GM12878 (cell line): Measurements from ENCODE around the gene CNTNAP2.

Source experiments
- BMI1 ChIP-seq: fragments of 450-650 bp; IDR thresholded peaks from 2 replicates; pipeline ENCODE4 v1.6.1; 2016; ENCODE audit warnings: mild to moderate bottlenecking, moderate library complexity, borderline replicate concordance
- JUND ChIP-seq: IDR thresholded peaks from 2 replicates; pipeline ENCODE4 v1.6.1; 2012; ENCODE audit warnings: low read depth, mild to moderate bottlenecking, low read length, improper control_type of control experiment, moderate library complexity
- POLR2A ChIP-seq: IDR thresholded peaks from 2 replicates; pipeline ENCODE4 v1.6.1; 2011; ENCODE audit warnings: low read depth, mild to moderate bottlenecking, low read length
- POLR2AphosphoS2 ChIP-seq: IDR thresholded peaks from 2 replicates; pipeline ENCODE4 v1.6.1; 2011; ENCODE audit warnings: low read depth, mild to moderate bottlenecking, low read length, improper control_type of control experiment, moderate library complexity
- SIX5 ChIP-seq: IDR thresholded peaks from 2 replicates; pipeline ENCODE4 v1.6.1; 2011; ENCODE audit warnings: mild to moderate bottlenecking, low read depth, low read length, moderate library complexity; ENCODE audit not compliant: severe bottlenecking
- TAF1 ChIP-seq: IDR thresholded peaks from 2 replicates; pipeline ENCODE4 v1.6.1; 2011; ENCODE audit warnings: mild to moderate bottlenecking, low read depth, low read length, borderline replicate concordance
- ZNF274 ChIP-seq: IDR thresholded peaks from one replicate; pipeline ENCODE4 v1.8.0; 2011; ENCODE audit not compliant: insufficient read length, insufficient read depth
- ZNF384 ChIP-seq: IDR thresholded peaks from 2 replicates; pipeline ENCODE4 v1.6.1; 2012; ENCODE audit warnings: low read depth, mild to moderate bottlenecking, low read length, improper control_type of control experiment, borderline replicate concordance
- TF ChIP-seq, protein P1 (sequence below), 3 experiments: IDR thresholded peaks in 2 of 3; conservative IDR thresholded peaks in 1 of 3; 2 replicates each; pipeline ENCODE4 v1.5.1; 2011; ENCODE audit warnings: low read depth in 3 of 3, low read length in 3 of 3, mild to moderate bottlenecking in 3 of 3, control low read depth in 2 of 3, moderate library complexity in 2 of 3, inconsistent platforms in 1 of 3, mixed read lengths in 1 of 3; ENCODE audit not compliant: control insufficient read depth in 2 of 3, insufficient read depth in 1 of 3; ENCODE audit errors: extremely low read depth in 1 of 3
- TF ChIP-seq, protein P2 (sequence below): fragments of 450-650 bp; IDR thresholded peaks from 2 replicates; pipeline ENCODE4 v1.6.1; 2016; ENCODE audit warnings: mild to moderate bottlenecking

DNA sequence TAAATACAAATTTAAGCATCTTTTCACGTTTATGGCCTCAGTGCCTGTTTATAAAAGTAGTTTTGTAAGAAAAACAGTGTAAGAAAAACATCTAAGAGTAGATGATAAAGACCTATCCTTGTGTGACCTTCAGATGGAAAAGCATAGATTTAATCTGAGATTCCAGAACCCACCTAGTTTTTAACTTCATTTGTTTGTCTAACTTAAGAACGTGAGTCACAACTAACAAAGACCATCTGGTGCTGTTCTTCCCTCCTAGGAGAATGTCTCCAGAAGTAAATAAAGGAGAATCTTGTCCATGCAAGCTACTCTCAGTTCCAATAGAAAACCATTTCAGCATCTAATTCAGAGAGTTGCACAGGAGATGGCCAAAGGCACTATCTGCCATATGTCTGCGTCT is 2208.6 kb downstream of the CNTNAP2 start:
- no peak for TF ChIP-seq POLR2AphosphoS2
- TF ChIP-seq, protein P1, sequence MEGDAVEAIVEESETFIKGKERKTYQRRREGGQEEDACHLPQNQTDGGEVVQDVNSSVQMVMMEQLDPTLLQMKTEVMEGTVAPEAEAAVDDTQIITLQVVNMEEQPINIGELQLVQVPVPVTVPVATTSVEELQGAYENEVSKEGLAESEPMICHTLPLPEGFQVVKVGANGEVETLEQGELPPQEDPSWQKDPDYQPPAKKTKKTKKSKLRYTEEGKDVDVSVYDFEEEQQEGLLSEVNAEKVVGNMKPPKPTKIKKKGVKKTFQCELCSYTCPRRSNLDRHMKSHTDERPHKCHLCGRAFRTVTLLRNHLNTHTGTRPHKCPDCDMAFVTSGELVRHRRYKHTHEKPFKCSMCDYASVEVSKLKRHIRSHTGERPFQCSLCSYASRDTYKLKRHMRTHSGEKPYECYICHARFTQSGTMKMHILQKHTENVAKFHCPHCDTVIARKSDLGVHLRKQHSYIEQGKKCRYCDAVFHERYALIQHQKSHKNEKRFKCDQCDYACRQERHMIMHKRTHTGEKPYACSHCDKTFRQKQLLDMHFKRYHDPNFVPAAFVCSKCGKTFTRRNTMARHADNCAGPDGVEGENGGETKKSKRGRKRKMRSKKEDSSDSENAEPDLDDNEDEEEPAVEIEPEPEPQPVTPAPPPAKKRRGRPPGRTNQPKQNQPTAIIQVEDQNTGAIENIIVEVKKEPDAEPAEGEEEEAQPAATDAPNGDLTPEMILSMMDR (IDR thresholded peaks at IDR 0.05 in 2 of 3, conservative IDR thresholded peaks at IDR 0.05 in 1 of 3; ENCODE audit: control insufficient read depth in 2 of 3, extremely low read depth in 1 of 3, insufficient read depth in 1 of 3, low read depth in 3 of 3, low read length in 3 of 3): no peak
- TF ChIP-seq BMI1: no peak
- TF ChIP-seq SIX5: no peak
- TF ChIP-seq POLR2A: no peak
- TF ChIP-seq JUND: no peak
- TF ChIP-seq ZNF274: no peak
- TF ChIP-seq, protein P2, sequence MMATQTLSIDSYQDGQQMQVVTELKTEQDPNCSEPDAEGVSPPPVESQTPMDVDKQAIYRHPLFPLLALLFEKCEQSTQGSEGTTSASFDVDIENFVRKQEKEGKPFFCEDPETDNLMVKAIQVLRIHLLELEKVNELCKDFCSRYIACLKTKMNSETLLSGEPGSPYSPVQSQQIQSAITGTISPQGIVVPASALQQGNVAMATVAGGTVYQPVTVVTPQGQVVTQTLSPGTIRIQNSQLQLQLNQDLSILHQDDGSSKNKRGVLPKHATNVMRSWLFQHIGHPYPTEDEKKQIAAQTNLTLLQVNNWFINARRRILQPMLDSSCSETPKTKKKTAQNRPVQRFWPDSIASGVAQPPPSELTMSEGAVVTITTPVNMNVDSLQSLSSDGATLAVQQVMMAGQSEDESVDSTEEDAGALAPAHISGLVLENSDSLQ: no peak
- TF ChIP-seq TAF1: no peak
- no peak for TF ChIP-seq ZNF384
